WTC11 (cell line): ENCODE measurements around the gene LDAH.

ENCODE experiments used
- AFF4 ChIP-seq: sonication (generic); formaldehyde crosslinking; IDR thresholded peaks from 2 replicates; pipeline ENCODE4 v1.8.1; 2023; ENCODE audit warnings: mild to moderate bottlenecking, missing genetic modification reagents, borderline replicate concordance
- CREB1 ChIP-seq: sonication (generic); formaldehyde crosslinking; IDR thresholded peaks from 2 replicates; pipeline ENCODE4 v1.8.0; 2023; ENCODE audit warnings: mild to moderate bottlenecking, missing genetic modification reagents
- CTCF ChIP-seq: fragments of 200-600 bp; IDR thresholded peaks from 2 replicates; pipeline ENCODE4 v1.8.0; 2022; ENCODE audit warnings: antibody characterized with exemption
- HMGXB4 ChIP-seq: sonication (generic); formaldehyde crosslinking; IDR thresholded peaks from 2 replicates; pipeline ENCODE4 v1.8.1; 2023; ENCODE audit warnings: mild to moderate bottlenecking, moderate library complexity, missing genetic modification reagents
- MAX ChIP-seq: sonication (generic); formaldehyde crosslinking; IDR thresholded peaks from 2 replicates; pipeline ENCODE4 v1.8.0; 2022; ENCODE audit warnings: mild to moderate bottlenecking, missing genetic modification reagents
- MLX ChIP-seq: sonication (generic); formaldehyde crosslinking; IDR thresholded peaks from 2 replicates; pipeline ENCODE4 v1.8.1; 2023; ENCODE audit warnings: mild to moderate bottlenecking, missing genetic modification reagents, moderate library complexity
- SMAD4 ChIP-seq: sonication (generic); formaldehyde crosslinking; IDR thresholded peaks from 2 replicates; pipeline ENCODE4 v1.8.0; 2022; ENCODE audit warnings: mild to moderate bottlenecking, missing genetic modification reagents
- ZBTB21 ChIP-seq: sonication (generic); formaldehyde crosslinking; IDR thresholded peaks from 2 replicates; pipeline ENCODE4 v1.8.1; 2023; ENCODE audit warnings: mild to moderate bottlenecking, missing genetic modification reagents, borderline replicate concordance
- ZNF532 ChIP-seq: fragments of 250-450 bp; sonication (Bioruptor Pico); IDR thresholded peaks from 2 replicates; pipeline ENCODE4 v1.9.0; 2021; ENCODE audit warnings: mild to moderate bottlenecking, borderline replicate concordance

GRCh38 chr2:20648206-20648605 is 174.7 kb downstream of the LDAH start:
- no peak for TF ChIP-seq MLX (CRISPR knock-in tag)
- TF ChIP-seq CTCF, result no peak
- TF ChIP-seq MAX (CRISPR knock-in tag), result no peak
- no peak for TF ChIP-seq HMGXB4
- no peak for TF ChIP-seq ZBTB21 (CRISPR knock-in tag)
- TF ChIP-seq AFF4 (CRISPR knock-in tag), result no peak
- no peak for TF ChIP-seq SMAD4 (CRISPR knock-in tag)
- no peak for TF ChIP-seq ZNF532
- TF ChIP-seq CREB1 (CRISPR knock-in tag), result no peak
